HL-60 (cell line): ENCODE measurements around the gene SLC35A4.

Source experiments
- CTCF ChIP-seq: IDR thresholded peaks from one replicate; pipeline ENCODE4 v1.5.1; 2011; ENCODE audit warnings: low read length, control low read depth, inconsistent platforms; ENCODE audit not compliant: insufficient read depth
- GABPA ChIP-seq: IDR thresholded peaks from 2 replicates; pipeline ENCODE4 v1.6.1; 2012; ENCODE audit warnings: low read depth
- POLR2AphosphoS5 ChIP-seq: IDR thresholded peaks from 2 replicates; pipeline ENCODE4 v1.6.1; 2012; ENCODE audit warnings: low read depth
- REST ChIP-seq: IDR thresholded peaks from 2 replicates; pipeline ENCODE4 v1.6.1; 2012; ENCODE audit warnings: low read depth; ENCODE audit not compliant: insufficient replicate concordance

- TF ChIP-seq CTCF (no peak), POLR2AphosphoS5 (no peak), GABPA (no peak), REST (no peak)
Measured at GRCh38 chr5:140546851-140547507, 17.6 kb upstream of the SLC35A4 start.
